Smooth muscle cell (in vitro differentiated cells): ENCODE results near the gene KHK. TPM values are rescaled to one million over a fixed set of nuclear protein-coding genes. Genes with fewer than 3 reads are reported as not detected.

Experiments
- DNase-seq: peaks from one replicate; lab custom pipeline; 2025; ENCODE audit not compliant: unreplicated experiment; lab: John Stamatoyannopoulos, UW
- H2AFZ ChIP-seq: fragments of 200-600 bp; sonication (generic); 2 replicates; pipeline ENCODE4 v1.6.0; 2016; ENCODE audit warnings: antibody characterized with exemption, low read depth, mild to moderate bottlenecking
- H3F3A ChIP-seq: fragments of 200-600 bp; sonication (generic); 2 replicates; pipeline ENCODE4 v1.6.0; 2017; ENCODE audit warnings: antibody characterized with exemption, low read depth
- H3K27ac ChIP-seq: fragments of 200-600 bp; sonication (generic); 2 replicates; pipeline ENCODE4 v1.5.1; 2016; ENCODE audit warnings: low read depth, mild to moderate bottlenecking
- H3K27me3 ChIP-seq: fragments of 200-600 bp; sonication (generic); 2 replicates; pipeline ENCODE4 v1.6.1; 2016; ENCODE audit warnings: low read depth, mild to moderate bottlenecking
- H3K36me3 ChIP-seq: fragments of 200-600 bp; sonication (generic); 2 replicates; pipeline ENCODE4 v1.5.1; 2016; ENCODE audit warnings: low read depth
- H3K4me1 ChIP-seq: fragments of 200-600 bp; sonication (generic); 2 replicates; pipeline ENCODE4 v1.5.1; 2016; ENCODE audit warnings: low read depth
- H3K4me2 ChIP-seq: fragments of 200-600 bp; sonication (generic); 2 replicates; pipeline ENCODE4 v1.6.0; 2016; ENCODE audit warnings: mild to moderate bottlenecking
- H3K4me3 ChIP-seq: fragments of 200-600 bp; sonication (generic); 2 replicates; pipeline ENCODE4 v1.5.1; 2016; ENCODE audit warnings: mild to moderate bottlenecking
- H3K79me2 ChIP-seq: fragments of 200-600 bp; sonication (generic); 2 replicates; pipeline ENCODE4 v1.6.0; 2016; ENCODE audit warnings: low read depth, mild to moderate bottlenecking
- H3K9ac ChIP-seq: fragments of 200-600 bp; sonication (generic); 2 replicates; pipeline ENCODE4 v1.6.0; 2016; ENCODE audit warnings: low read depth
- H3K9me3 ChIP-seq: fragments of 200-600 bp; sonication (generic); replicated peaks from 2 replicates; pipeline ENCODE4 v1.5.1; 2016; ENCODE audit warnings: low read depth
- H4K20me1 ChIP-seq: fragments of 200-600 bp; sonication (generic); 2 replicates; pipeline ENCODE4 v1.6.0; 2016; ENCODE audit warnings: low read depth
- CTCF ChIP-seq: fragments of 200-600 bp; sonication (generic); IDR thresholded peaks from 2 replicates; pipeline ENCODE4 v1.5.1; 2017; ENCODE audit warnings: borderline replicate concordance, mild to moderate bottlenecking, antibody characterized with exemption; ENCODE audit not compliant: insufficient read depth, poor library complexity, severe bottlenecking
- WGBS: methylation state at CpG from one replicate; pipeline ENCODE4 v1.1.7; 2016; ENCODE audit warnings: low lambda C conversion rate; 5-methylcytosine and 5-hydroxymethylcytosine counted together
- polyA plus RNA-seq: library from polyadenylated mRNA; unstranded; fragments of >200 nt; fragmentation: Nextera tagmentation; extraction: Ambion mirVana; gene quantifications from 2 replicates; pipeline ENCODE4 v1.2.1, GENCODE V29; 2016
- total RNA-seq: library from RNA; depleted of rRNA; stranded (reverse); fragments of >200 nt; gene quantifications from 2 replicates; pipeline ENCODE4 v1.2.3, GENCODE V29; 2014

KHK gene
- total and polyA plus RNA-seq, 2 experiments from 2014 or later: 0.27 to 1.6 TPM

- no peak overlapping the region for H3K4me2 ChIP-seq
- no peak for DNase-seq
- H2AFZ ChIP-seq: no peak overlapping the region
- peaks cover 14% of the 10 kb centered on the region for H3F3A ChIP-seq
- H3K36me3 ChIP-seq: no peaks in the 10 kb centered on the region
- no peak overlapping the region for H3K9ac ChIP-seq
- H3K4me1 ChIP-seq: peaks cover 5% of the 10 kb centered on the region
- H3K27me3 ChIP-seq: no peaks in the 10 kb centered on the region
- no peak overlapping the region for H3K27ac ChIP-seq
- peaks cover 6% of the 10 kb centered on the region for H4K20me1 ChIP-seq
- TF ChIP-seq CTCF: no peak
- 87% methylated on average over 11 of the region's 11 CpGs for WGBS
- H3K4me3 ChIP-seq: no peak overlapping the region
- H3K79me2 ChIP-seq: no peaks in the 10 kb centered on the region
- no peaks in the 10 kb centered on the region for H3K9me3 ChIP-seq
Measured at GRCh38 chr2:27053321-27053720, 33.3 kb upstream of the KHK start.

- H3K27ac ChIP-seq: no peak overlapping the region
- no peak overlapping the region for H3K4me3 ChIP-seq
- no peaks in the 10 kb centered on the region for H3K36me3 ChIP-seq
- H3K79me2 ChIP-seq: no peaks in the 10 kb centered on the region
- H2AFZ ChIP-seq: no peak overlapping the region
- no peaks in the 10 kb centered on the region for H3K9me3 ChIP-seq
- WGBS: 90% methylated on average over 8 of the region's 8 CpGs
- H3K4me1 ChIP-seq: peaks cover 5% of the 10 kb centered on the region
- H3K4me2 ChIP-seq: no peak overlapping the region
- no peak for TF ChIP-seq CTCF
- no peaks in the 10 kb centered on the region for H3K27me3 ChIP-seq
- peaks cover 6% of the 10 kb centered on the region for H4K20me1 ChIP-seq
- no peak for DNase-seq
- peaks cover 14% of the 10 kb centered on the region for H3F3A ChIP-seq
- H3K9ac ChIP-seq: no peak overlapping the region
Measured at GRCh38 chr2:27053776-27054175, 32.8 kb upstream of the KHK start.

GRCh38 chr2:27054721-27055120, 31.9 kb upstream of the KHK start:
- H3K79me2 ChIP-seq: no peaks in the 10 kb centered on the region
- H3K36me3 ChIP-seq: no peaks in the 10 kb centered on the region
- peaks cover 5% of the 10 kb centered on the region for H3K4me1 ChIP-seq
- H3K9me3 ChIP-seq: no peaks in the 10 kb centered on the region
- no peak overlapping the region for H2AFZ ChIP-seq
- H3K27me3 ChIP-seq: no peaks in the 10 kb centered on the region
- no peak overlapping the region for H3K4me2 ChIP-seq
- no peak overlapping the region for H3K9ac ChIP-seq
- H3F3A ChIP-seq: peaks cover 10% of the 10 kb centered on the region
- DNase-seq: no peak
- 98% methylated on average over 11 of the region's 11 CpGs for WGBS
- H4K20me1 ChIP-seq: peaks cover 6% of the 10 kb centered on the region
- no peak for TF ChIP-seq CTCF
- H3K4me3 ChIP-seq: no peak overlapping the region
- no peak overlapping the region for H3K27ac ChIP-seq

DNA sequence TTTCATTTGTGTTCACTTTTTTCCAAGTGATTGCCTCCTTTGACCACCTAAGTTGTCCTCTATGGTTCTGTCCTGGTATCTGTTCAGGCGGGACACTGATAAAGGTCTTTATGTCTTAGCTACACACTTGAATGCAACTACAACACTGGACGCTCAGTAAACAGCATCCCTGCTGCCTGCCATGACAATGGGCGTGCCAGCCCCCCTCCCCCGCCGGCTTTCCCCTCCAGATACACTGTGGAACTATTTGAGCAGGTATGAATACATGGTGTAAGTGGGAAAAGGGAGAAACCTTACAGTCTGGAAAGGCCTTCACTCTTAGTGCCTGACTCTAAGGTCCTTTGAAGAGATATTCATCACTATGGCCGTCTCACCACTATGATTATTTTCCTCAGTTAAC, 29.4 kb upstream of the KHK start:
- peaks cover 12% of the 10 kb centered on the region for H3F3A ChIP-seq
- no peaks in the 10 kb centered on the region for H3K27me3 ChIP-seq
- H3K27ac ChIP-seq: no peak overlapping the region
- no peak for TF ChIP-seq CTCF
- peaks cover 8% of the 10 kb centered on the region for H4K20me1 ChIP-seq
- no peak overlapping the region for H3K9ac ChIP-seq
- DNase-seq: no peak
- WGBS: 91% methylated on average over 6 of the region's 6 CpGs
- H2AFZ ChIP-seq: no peak overlapping the region
- no peak overlapping the region for H3K4me2 ChIP-seq
- no peaks in the 10 kb centered on the region for H3K36me3 ChIP-seq
- no peak overlapping the region for H3K4me3 ChIP-seq
- H3K79me2 ChIP-seq: no peaks in the 10 kb centered on the region
- no peaks in the 10 kb centered on the region for H3K9me3 ChIP-seq
- H3K4me1 ChIP-seq: peaks cover 4% of the 10 kb centered on the region
